Measurements from ENCODE around the gene AGAP1.
"Not testable (repeated sequence)": the region's sequence is repeated elsewhere in the genome, so short reads cannot be mapped to it uniquely, and the experiment has no call there.

Gene AGAP1

DNA sequence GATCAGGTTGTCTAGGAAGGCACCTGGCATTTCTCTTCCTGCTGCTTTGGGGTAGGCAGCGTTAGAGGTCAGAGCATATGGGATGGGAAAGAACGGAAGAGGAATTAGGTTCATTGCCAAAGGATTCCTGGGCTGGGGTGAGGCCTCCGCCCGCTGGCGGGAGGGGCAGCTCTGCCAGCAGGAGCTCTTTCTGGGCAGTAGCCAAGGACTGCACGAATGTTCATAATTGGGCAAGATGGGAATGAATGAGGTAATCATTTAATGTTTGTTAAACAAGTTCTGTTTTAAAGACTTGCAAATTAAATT, 253.9 kb downstream of the AGAP1 start:
- DNase-seq, result no peak

DNA sequence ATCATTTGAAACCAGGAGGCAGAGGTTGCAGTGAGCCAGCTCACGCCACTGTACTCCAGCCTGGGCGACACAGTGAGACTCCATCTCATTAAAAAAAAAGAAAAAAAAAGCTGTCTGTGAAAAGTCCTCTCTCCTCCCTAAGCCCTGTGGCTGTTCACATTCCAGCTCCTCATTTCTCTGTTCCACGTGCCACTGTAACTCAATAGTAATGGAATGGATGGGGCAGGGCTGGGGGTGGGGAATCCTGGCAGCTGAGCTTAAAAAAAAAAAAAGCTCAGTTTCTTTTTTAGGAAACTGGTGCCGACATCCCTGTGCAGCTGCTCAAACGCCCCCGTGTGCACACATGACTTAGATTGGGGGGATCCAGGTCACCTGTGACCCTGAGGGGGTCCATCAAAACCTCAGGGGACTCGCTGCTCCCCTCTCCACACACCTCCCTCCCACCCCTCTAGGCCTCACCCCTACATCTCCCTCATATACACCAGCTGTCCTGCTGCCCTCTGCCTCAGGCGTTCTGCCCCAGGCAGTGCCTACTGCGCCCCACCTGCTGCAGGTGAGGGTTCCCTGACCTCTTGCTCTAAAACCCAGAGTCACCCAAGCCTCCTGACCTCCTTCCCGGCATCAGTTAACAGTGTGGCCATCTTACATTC, 255.4 kb downstream of the AGAP1 start:
- no peak for DNase-seq

DNA sequence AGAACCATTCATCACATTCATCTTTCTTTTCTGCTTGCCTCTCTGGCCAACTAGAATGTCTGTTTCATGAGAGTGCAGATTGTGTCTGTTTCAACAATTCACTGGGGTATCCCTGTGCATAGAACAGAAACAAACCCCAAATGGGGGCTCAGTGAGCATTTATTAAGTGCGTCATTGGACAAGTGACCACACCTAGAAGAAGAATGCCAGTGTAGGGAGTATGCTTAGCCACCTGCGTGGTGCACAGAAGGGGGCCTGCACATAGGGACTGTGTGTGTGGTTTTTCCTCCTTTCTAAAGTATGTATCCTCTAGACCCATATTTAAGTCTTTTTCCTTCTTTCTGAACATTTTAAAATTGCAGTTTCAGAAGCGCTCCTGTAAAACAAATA, 255.9 kb downstream of the AGAP1 start:
- DNase-seq, result no peak

DNA sequence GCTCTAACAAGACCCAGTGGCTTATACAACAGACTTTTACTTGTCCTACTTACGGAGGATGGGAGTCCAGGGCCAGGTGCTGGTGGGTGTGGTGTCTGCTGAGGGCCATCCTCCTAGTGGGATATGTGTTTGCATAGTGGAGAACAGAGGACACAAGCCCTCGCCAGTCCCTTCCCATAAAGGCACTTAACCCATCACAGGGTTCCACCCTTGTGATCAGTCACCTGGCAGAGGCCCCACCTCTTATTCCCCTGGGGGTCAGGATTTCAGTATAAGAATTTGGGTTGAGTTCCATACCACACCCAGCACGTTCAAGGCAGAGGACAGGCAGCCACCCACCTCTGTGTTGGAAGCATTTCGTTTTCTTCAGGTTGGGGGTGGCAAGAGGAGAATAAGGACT, 259.0 kb downstream of the AGAP1 start:
- no peak for DNase-seq

DNA sequence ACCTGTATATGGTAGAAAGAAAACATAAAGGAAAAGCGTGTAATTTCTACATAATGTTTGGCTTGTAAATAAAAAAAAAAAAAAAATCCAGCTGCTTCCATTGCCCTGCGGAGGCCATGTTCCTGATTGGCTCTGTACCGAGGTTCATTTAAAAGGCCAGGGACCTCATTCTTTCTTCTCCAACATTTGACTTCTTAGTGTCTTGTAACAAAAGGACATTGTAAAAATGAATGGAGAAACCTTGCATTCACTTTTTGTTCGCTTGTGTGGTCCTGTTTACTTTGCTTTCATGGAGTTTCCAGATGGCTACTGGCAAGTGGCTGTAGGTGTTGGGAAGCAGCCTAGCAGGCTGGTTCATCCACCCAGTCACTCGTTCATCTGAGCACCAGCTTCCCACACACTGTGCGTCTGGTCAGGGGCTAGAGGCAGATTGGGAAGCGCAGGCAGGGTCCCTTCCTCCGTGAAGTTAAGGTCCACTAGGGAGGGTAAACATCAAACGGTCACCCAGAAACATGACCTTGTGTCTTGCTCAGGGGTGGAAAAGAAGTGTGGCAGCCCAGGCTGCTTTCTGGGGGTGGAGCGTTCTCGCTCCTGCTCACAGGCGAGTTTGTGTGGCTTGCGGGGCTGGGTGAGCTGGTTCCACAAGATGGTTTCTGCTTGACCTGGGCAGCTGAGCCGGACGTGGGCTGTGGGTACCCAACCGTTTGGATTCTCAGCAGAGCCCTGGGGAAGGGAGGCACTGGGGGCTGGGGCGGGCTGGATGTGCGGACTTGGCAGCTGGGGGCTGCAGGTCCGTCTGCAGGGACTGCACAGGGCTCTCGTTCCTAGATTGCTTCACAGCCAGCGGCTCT, 260.7 kb downstream of the AGAP1 start:
- no peak for DNase-seq

DNA sequence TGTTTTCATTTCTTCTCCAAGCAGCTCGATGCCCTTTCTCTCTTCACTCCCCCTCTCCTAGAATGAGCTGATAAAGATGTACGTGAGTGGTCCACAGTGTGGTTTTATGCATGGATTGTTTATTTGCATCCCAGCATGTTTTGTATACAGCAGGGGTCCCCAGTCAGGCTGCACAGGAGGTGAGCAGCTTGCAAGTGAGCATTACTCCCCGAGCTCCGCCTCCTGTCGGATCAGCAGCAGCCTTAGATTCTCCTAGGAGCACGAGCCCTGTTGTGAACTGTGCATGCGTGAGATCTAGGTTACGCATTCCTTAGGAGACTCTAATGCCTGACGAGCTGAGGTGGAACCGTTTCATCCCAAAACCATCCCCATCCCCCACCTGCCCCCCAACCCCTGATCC, 262.6 kb downstream of the AGAP1 start:
- DNase-seq, result no peak

DNA sequence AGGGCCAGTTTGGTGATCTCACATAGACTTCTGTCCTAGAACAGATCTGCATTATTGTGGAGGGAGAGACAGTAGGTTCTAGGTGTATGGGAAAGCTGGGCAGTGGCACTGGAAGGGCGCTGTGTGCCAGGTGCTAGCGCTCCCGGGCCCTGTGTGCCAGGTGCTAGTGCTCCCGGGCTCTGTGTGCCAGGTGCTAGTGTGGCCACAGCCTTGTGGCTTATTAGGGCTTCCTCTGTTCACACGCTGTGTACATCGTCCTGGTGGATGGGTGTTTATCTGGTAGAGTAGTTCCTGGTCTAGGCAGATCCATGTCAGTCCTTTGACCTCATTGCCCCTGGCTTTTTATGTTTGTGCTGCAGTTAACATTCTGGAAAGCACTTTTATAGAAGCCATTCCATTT, 263.4 kb downstream of the AGAP1 start:
- DNase-seq, result no peak

DNA sequence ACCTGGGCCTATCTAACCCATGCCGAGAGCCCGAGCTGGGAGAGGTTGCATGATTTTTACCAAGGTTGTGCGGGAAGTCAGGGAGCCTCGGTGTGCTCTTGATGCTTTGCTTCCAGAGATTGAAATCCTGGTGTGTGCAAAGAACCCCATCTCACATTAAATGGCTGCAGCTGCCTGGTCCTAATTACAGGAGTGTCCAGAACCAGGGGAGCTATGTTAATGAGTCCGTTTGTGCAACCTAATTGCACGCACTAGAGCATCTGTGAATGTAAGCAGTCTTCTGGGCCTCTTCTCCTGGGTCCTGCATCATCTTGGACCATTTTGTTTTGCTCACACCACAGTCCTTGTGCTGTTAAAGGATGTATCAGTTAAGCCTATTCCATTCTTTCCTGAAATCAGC, 263.8 kb downstream of the AGAP1 start:
- no peak for DNase-seq

DNA sequence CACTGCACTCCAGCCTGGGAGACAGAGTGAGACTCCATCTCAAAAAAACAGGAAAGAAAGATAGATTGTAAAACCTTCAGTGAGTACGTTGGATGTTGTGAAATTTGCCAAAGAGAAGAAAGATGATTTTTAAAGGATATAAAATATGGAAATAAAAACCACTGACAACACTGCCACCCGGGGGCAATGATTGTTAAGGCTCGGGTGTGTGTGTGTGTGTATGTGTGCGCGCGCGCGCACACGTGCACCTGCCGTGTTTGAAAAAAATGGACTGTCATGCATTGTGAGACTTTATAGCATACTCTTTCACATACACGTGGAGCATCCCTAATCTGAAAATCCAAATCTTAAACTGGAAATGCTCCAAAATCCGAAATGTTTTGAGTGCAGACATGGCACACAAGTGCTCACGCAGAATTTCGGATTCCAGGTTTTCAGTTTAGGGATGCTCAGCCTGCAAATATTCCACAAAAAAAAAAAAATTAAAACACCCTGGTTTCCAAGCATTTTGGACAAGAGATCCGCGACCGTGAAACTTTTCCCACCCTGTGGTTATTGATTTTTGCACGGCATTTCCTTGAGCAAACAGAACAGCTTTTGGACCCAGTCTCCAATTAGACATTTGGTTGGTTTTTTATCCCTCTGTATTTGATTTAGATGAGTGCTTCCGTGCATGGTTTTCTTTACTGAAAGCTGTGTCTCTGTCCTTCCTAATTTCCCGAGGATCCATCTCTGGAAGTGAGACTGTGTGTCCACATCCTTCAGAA, 269.2 kb downstream of the AGAP1 start:
- no peak for DNase-seq

DNA sequence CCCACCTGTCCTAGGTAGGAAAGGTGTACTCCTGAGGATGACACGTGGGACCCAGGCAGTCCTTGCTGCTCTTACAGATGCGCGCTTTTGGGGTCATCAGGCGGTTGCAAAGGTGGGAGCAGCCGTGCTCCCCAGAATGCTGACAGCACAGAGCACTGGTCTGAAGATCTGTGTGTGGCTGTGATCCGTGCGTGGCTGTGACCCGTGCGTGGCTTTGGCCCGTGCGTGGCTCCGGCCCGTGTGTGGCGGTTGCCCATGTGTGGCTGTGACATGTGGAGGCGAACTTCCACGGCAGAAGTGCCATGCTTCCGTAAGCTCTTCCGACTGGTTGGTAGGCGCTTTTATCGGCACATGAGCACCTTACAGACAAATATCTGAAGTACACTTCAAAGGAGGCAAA, 270.0 kb downstream of the AGAP1 start:
- no peak for DNase-seq

DNA sequence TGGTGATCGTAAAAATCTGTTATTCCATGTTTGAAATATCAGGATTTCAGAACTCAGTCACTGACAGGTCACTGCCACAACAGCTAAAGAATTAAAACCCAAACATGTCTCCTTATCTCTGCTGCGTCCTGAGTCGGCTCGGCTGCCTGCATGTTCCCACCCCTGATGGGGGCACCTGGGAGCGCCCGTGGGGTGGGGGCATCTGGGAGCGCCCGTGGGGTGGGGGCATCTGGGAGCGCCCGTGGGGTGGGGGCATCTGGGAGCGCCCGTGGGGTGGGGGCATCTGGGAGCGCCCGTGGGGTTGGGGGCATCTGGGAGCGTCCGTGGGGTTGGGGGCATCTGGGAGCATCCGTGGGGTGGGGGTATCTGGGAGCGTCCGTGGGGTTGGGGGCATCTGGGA, 270.6 kb downstream of the AGAP1 start:
- not testable (repeated sequence) for DNase-seq

DNA sequence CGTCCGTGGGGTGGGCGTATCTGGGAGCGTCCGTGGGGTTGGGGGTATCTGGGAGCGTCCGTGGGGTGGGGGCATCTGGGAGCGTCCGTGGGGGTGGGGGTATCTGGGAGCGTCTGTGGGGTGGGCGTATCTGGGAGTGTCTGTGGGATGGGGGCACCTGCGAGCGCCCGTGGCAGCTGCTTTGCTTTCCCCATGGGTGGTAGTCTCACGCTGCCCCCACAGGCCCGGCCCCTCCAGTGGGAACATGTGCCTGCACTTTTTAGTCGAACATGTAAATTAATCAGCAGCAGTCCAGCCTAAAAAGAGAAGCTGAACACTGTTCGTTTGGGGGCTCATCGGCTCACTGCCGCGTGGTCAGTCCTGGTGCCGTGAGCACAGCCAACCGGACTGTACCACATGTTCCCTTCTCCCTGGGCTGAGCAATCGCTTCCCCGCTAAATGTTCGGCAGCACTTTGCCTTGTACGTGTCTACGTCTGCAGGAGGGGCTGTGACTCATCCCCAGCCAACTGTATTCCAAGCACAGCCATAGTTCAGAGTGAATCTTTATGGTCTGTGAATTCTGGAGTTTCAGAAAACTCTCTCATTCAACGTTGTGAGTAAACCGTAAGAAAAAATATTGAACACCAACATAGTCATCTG, 271.5 kb downstream of the AGAP1 start:
- DNase-seq, result no peak

DNA sequence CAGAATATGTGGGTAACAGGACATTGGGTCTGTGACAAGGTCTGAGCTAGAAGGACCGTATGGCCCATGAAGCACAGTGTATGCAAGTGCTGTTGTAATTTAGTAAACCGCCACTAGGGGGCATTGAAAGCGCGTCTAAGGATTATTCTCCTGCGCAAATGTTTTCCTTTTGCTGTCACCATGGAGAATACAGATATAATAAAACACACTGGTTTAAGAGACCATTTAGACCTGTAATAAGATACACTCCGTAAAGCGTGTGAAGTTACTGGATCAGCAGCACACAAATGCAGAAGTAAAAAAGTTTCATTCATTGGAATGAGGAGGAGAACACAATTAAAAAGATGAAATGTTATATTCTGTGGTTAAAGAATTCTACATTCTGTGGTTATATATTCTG, 272.4 kb downstream of the AGAP1 start:
- no peak for DNase-seq

DNA sequence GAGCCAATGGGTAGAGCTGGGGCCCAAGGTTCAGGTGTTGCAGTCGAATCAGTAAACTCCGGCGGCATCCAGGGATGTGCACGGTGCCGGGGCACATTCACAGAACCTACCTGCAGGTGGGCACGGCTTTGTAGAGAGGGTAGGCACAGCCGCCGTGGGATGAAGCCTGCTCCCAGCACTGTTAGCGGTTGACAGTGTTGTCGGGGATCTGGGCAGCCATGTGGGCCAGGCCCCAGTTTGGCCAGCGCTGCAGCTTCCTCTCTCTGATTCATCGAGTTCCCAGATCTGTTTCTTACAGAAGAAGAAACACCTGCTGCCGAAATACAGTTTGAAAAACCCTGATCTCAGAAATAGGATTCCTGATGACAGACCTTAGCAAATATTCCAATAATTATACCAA, 274.8 kb downstream of the AGAP1 start:
- DNase-seq, result no peak

DNA sequence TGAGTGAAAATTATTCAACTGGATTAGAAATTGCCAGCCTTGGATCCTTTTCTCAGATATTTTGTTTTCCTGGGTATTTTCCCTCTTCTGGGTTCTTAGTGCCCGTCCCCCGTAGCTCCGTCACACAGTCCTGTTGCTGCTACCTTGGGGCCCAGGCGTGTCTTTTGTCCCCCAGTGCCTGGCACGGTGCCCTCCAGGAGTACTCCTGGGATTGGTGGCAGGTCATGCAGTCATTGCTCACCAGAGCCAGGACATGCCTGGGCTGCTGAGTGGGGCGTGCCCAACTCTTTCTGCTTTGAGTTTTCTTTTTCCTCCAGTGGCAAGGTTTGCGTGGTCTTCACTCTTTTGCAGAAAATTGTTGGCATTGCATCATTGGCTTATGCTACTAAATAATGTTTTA, 275.2 kb downstream of the AGAP1 start:
- DNase-seq, result no peak

DNA sequence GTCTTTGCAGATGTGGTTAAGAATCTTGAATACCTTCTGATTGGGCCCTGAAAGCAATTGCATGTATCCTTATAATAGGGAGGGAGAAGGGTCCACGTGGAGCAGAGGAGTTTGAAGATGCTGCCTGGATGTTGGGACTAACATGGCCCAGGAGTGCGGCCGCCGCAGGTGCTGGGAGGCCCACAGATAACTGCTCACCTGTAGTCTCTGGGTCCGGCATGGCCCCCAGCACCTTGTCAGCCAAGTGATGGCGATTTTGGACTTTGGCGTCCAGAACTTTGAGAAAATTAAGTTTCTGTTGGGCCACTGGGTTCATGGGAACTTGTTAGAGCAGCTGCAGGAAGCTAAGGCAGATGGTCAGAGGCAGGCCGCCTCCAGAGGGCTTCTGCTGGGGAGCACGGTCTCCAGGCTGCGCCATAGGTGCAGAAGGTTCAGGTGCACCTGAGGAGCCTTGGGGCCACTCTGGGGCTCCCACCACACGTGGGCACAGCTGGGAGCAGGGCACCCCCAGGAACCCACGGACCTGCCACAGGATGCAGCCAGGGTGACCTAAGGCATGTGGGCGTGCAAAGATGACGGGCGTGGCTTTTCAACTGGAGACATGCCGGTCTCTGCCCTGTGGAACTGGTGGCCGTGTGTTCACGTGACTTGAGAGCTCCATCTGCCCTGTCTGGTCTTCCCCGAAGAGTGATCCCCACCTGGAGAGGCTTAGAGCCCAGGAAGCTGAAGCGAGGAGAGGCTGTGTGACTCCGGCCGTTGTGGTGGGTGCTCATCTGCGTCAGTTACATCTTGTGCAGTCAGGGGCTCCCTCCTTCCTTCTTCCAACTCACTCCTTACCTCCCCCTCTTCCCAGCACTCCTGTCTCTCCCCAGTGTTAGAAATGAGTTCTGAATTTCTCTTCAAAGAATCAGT, 277.3 kb downstream of the AGAP1 start:
- DNase-seq, result no peak

DNA sequence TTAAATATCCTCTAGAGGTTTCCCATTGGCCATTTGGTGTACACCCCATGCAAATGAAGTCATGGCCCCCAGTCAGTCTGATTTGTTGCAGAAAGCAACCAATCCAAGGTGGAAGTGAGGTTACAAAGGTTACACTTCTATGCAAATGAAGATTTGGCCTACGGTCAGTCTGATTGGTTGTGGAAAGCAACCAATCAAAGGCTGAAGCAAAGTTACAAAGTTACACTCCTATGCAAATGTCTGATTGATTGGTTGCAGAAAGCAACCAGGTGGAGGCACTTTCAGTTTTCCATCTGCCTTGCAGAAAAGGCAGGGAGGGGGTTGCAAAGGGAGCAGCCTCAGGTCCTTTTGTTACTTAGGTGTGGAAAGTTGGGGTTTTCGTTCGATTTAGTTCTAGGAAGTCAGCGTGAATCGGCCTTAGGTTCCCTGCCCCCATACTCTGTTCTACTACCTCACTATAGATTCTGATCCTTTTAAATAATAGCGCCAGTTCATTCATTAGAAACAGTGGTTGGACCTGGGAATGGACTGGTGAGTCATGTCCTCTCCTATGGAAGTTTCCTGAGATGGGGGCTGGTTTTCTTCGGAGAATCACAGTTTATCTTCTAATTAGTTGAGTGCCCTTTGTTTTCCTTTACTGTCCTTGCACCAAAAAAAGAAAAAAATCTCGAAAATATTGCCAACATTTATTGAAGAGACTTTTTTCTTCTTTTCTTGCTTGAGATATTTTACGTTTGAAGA, 279.5 kb downstream of the AGAP1 start:
- no peak for DNase-seq

DNA sequence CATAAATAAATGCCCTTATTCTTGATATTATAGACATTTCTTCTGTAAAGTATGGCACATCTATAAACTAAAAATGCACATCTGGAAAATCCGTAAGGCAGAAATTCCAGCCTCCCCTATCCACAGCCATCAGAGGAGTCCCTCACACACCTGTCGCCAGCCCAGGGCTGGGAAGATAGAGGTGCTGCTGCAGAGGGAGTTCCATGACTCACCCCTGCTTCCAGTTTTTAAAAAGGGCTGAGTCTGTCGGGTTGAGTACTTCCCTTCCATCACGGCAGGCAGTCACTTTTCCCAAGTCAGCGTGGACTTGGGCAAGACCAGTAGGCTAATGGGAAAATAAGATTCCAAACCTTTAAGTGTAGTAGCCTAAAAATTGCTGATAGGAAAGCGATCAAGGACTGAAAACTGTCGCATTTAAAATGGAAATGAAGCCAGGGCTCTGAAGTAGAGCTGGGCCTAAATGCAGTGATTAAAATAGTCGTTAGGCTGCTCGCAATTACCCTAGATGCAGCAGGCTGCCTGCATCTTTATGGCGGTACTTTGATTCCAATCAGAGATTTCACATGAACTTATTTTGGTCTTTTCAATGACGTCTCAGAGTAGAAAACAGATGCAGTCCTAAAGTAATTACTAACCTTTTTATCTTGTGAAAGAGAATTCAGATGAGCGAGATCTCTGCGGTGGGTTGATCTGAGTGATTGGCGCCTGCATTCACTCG, 280.5 kb downstream of the AGAP1 start:
- no peak for DNase-seq

DNA sequence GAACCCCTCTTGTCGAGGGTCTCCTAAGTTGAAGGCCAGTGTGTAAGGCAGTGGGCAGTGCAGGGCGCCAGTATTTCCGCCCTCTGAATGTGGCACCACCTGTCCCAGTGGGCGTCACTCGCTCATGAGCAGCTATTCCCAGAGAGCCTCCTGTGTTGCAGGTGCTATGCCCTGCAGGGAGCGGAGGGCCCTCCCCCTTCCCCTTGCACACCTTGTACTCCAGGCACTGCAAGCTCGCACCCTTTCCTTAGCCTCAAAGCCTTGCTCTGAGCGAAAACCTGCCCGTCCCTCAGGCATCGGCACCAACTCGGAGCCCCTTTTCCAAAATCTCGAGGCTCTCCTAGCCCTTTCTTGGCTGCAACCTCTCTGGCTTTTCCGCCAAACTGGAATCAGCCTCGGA, 282.7 kb downstream of the AGAP1 start:
- no peak for DNase-seq

DNA sequence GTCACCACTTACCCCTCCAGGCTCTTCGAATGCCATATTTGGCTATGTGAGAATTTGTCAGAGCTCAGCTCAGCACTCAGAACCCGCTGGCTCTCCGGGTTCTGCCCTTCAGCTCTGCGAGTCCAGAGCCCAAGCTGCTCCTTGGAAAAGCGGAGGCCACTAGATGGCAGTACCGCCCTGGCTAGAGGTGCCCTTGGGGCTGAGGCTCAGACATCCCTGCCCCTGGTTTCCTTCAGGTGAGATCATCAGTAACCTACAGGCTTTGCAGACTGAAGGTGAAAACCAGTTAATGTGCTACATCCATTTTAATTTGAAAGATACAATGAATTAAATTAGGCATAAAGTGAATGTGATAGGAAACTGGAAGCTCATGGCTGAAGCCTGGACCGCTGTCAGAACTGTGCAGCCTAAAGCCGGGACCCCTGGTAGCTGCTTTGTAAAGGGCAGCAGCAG, 285.6 kb downstream of the AGAP1 start:
- peak; percentile 39 for DNase-seq

DNA sequence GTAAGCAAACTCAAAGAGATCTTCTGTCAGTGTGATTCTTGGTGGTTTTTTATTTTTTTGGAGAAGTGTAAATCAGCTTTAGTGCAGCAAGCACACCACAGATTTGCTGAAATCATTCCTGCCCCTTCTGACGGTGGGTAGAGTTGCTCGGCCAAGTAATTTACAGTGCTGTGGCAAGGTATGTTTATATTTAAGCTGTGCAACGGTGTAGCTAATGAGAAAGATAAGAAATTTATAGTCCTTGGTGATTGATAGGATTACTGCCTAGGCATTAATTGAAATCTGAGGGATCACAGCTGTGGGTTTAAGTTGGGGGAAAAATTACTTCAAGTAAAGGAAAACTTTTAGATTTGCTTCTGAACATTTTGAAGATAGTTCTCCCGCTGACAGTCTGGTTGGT, 286.6 kb downstream of the AGAP1 start:
- DNase-seq, result no peak
